HG02885 (cell line): ENCODE data around the gene BTBD6.

ENCODE experiments used
- ATAC-seq: cut with Tn5 transposase; IDR thresholded peaks from one replicate; pipeline ENCODE4 v1.9.1; 2021; ENCODE audit warnings: mild to moderate bottlenecking; ENCODE audit not compliant: unreplicated experiment, poor library complexity

Gene BTBD6

GRCh38 chr14:105248368-105249181 is at the start of gene BTBD6:
TSS of gene BTBD6 (plus strand) at chr14:105248533. CDS start at chr14:105248712, 179 bp downstream.
- ATAC-seq, result peak; percentile 89

DNA sequence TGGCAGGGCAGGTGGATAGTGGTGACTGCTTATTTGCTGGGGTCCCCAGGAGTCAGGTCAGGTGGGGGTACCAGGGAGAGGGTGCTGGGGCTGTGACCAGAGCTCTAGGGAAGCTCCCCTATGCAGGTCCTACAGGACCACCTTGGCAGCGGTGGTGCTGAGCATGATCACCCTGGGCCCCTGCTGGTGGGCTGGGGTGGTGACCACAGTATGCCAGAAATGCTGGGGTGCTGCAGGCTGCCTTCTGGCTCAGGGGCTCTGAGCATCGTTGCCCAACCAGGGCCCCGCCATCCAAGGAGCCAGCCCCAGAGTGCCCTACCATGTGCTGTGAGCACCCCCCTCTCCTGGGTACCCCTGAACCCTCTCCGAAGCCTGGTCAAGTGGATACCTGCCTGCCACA is 49.7 kb upstream of the BTBD6 start:
- ATAC-seq, result no peak

- ATAC-seq, result no peak
Observed at GRCh38 chr14:105199093-105199492, 49.2 kb upstream of the BTBD6 start.

- ATAC-seq, result no peak
Observed at GRCh38 chr14:105200074-105200473, 48.3 kb upstream of the BTBD6 start.

GRCh38 chr14:105200641-105201040 is 47.7 kb upstream of the BTBD6 start:
- no peak for ATAC-seq

- no peak for ATAC-seq
Observed at GRCh38 chr14:105201156-105201924, 47.0 kb upstream of the BTBD6 start.

DNA sequence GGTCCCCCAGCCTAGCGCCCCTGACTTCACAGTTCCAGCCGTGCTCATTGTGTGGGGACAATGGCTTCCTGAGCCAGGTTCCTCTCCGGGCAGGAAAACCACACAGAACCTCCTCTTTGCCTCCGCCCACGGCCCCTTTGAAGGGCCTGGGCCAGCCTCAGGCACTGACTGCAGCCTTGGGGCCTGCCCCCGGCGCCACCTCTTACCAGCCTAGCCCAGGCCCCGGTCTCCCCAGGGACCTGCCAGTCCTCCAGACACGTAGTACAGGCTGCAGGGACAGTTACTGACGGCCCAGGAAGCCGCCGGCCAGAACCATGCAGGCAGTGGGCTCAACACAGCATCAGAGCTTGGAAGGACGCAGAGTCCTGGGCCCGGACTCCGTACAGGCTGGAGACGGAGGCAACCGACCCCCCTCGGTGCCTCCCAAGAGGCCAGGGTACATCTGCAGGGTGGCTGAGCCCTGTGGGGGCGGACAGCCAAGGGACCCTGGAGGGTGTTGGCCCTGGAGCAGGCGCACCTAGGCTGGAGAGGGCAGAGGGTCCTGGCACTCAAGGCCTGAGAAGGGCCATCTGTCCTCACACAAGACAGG is 46.3 kb upstream of the BTBD6 start:
- no peak for ATAC-seq

DNA sequence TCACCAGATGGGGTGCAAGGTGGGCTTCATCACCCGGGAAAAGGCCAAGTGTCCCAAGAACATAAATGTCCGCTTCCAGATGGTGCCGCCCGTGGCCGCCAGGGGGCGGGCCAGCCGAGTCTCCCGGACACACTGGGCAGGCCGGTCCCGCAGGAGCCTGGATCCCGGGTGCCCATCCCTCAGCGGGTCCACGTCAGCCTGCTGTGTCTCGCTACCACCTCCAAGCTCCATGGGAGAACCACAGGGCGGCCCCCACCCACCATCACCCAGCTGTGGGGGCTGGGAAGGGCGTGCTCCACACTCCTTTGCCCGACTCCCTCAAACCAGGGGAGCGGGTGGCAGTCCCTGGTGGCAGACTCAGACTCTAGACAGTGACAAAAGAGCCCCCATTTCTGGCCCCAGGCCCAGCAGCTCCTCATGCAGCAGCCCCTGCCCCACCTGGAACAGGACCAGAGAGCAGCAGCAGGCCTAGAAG is 45.2 kb upstream of the BTBD6 start:
- ATAC-seq, result no peak

DNA sequence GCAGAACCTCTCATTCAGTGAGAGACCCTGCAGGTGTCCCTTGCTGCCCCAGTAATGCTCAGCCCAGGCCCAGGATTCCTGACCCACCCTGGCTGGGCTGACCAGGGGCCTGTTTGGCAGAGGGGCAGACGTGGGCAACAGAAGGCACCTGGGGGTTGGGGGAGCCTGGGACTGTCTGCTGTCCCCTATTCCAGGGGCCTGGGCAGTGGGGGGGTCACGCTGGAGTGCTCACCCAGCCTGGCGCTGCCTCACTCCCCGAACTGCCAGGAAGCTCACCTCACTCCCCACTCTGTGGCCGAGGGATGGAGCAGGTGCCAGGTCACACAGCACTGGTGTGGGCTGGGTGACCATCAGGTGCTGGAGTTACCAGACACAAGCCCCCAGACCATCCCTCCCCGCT is 44.6 kb upstream of the BTBD6 start:
- ATAC-seq, result no peak

DNA sequence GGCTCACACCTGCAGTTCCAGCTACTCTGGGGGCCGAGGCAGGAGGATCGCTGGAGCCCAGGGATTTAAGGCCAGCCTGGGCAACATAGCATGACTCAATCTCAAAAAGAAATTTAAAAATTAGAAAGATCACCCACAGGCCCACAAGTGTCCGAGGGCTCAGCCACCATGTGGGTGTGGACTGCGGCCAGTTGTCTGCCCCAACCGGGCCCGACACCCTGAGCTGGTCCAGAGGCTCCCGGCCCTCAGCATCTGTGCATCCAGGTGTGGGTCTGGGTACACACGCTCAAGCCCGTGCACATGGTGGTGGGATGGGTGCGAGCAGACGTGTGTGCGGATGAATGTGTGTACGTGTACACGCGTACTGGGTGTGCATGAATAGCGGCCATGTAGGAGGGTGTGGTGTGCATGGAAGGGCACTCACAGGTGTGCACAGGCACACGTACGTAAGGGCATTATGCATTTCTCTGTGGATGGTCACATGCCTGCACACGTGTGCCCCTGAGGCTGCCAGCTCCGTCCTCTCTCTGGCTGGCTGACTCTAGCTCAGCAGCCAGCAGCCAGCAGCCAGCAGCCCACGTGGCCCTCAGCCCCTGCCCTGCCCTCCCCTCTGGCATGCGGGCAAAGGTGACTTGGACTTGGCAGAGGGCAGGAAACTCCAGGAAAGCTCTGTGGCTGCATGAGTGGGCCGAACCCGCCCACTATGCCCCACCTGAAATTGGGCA is 44.0 kb upstream of the BTBD6 start:
- no peak for ATAC-seq

GRCh38 chr14:105204931-105205672 is 43.2 kb upstream of the BTBD6 start:
- no peak for ATAC-seq

GRCh38 chr14:105205673-105206208 is 42.6 kb upstream of the BTBD6 start:
- no peak for ATAC-seq

- no peak for ATAC-seq
Observed at GRCh38 chr14:105206873-105207272, 41.5 kb upstream of the BTBD6 start.

DNA sequence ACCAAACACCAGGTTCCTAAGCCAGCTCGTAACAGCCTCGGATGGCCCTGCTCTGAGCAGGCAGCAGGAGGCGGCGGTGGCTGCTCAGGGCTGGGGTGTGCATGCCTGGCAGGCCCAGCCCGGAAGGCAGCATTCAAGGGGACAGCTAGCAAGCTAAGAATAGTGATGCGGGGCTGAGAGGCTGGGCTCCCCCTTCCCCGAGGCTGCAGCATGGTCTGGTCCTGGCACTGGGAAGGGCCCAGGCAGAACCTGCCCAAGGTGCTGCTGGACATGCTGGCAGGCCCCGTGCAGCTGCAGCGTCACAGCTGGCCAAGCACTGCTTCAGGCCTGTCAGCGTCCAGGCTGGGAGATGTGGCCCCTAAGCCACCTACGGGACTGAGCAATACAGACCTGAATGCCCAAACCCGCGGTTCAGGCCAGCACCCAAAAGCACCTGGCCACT is 40.9 kb upstream of the BTBD6 start:
- no peak for ATAC-seq

- ATAC-seq, result no peak
Observed at GRCh38 chr14:105207996-105208737, 40.2 kb upstream of the BTBD6 start.

- ATAC-seq, result no peak
Observed at GRCh38 chr14:105208738-105209075, 39.6 kb upstream of the BTBD6 start.

DNA sequence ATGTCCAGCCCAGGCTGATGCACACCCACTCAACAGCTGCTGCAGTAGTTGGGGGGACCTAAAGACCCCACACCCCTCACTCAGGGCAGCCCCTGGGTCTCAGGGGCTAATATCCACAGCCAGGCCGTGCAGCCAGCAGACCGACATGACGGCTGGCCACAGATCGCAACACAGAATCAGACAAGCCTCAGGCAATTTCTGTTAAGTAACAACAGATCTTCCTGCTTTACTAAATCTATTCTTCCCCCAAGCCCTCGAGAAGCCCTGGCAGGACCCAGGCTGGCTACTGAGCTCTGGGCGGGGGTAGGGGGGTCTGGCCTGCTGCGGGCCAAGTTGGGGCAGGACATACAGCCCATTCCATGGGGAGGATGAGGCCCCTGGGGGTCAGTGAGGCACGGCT is 39.2 kb upstream of the BTBD6 start:
- ATAC-seq, result no peak

DNA sequence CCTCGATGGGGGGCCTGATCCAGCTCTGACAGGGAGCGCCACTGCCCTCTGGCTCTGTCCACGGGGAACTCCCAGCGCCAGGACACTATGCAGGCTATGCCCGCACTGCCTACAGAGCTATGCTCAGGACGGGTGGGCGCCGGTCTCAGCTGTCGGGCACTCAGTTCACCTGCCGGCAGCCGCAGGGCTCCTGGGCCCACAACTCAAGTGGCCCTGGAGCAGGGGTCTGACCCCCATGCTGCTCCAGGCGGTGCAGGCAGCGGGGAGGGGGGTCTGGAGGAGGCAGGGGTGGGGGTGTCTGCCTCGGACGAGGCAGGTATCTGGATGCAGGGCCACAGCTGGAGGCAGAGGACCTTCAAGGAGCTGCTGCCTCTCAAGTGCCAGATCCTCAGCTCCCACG is 38.7 kb upstream of the BTBD6 start:
- no peak for ATAC-seq
